ENCODE results near the gene KASH5. TPM values are rescaled to one million over a fixed set of nuclear protein-coding genes. Genes with fewer than 3 reads are reported as not detected.

Gene KASH5
- total and polyA plus RNA-seq, 2 of the 13 experiments (the other 11 are each of a cell fraction or from before 2014, with no cell fraction given): not detected

GRCh38 chr19:49447485-49448431, 59.7 kb downstream of the KASH5 start:
- 95% methylated on average over 25 of the region's 32 CpGs for WGBS (ENCODE audit: low lambda C conversion rate)
- in situ Hi-C loops (cut with HindIII; ENCODE audit: extremely low pct_ligation_motif_present, low pct_unique_long_range_greater_than_20kb): no loop called here

More at GRCh38 chr19:49447485-49448431, 59.7 kb downstream of the KASH5 start:
- H3K27ac ChIP-seq (ENCODE audit: extremely low read length, insufficient read depth, low read length): no peak overlapping the region
- no peak overlapping the region for H3K4me2 ChIP-seq (ENCODE audit: low read depth, low read length)
- no peak overlapping the region for H3K4me3 ChIP-seq (replicated peaks in 1 of 3; ENCODE audit: insufficient read depth in 1 of 3, low read depth in 2 of 3, low read length in 3 of 3)
- no peak overlapping the region for H3K9ac ChIP-seq (ENCODE audit: insufficient read depth, low read depth, low read length)
- no peaks in the 10 kb centered on the region for H4K20me1 ChIP-seq (ENCODE audit: insufficient read depth, low read length)
- H3K9me3 ChIP-seq (ENCODE audit: low read length): no peaks in the 10 kb centered on the region
- FAIRE-seq (no peak), DNase-seq (ENCODE audit: low spot score) (no peak), ATAC-seq (no peak)
- ChIA-PET POLR2A (no interaction called here), CTCF (ENCODE audit: low intra/inter-chr PET ratio, low total read pairs) (no interaction called here)
- intact Hi-C loops (cut with micrococcal nuclease; ENCODE audit: unreplicated experiment): no loop called here
- BruUV-seq (replicated peaks): no TSS peak
- H3K36me3 ChIP-seq (replicated peaks in 1 of 2; ENCODE audit: control insufficient read depth in 1 of 2, insufficient read depth in 2 of 2, low read length in 2 of 2): peaks cover 6 to 25% of the 10 kb centered on the region in 2 experiments; a peak in 3 of 5 replicates
- no peak for TF ChIP-seq YEATS2 (CRISPR knock-in tag; IDR thresholded peaks at IDR 0.05; ENCODE audit: borderline replicate concordance)
- TF ChIP-seq DMTF1 (CRISPR knock-in tag; IDR thresholded peaks at IDR 0.05): no peak
- TF ChIP-seq RBFOX2 (IDR thresholded peaks at IDR 0.05; ENCODE audit: low read depth, low read length): peak; percentile 51
- TF ChIP-seq RBM22 (optimal IDR thresholded peaks at IDR 0.05; ENCODE audit: low read length): peak; percentile 26
- peak; percentile 59 for TF ChIP-seq AGO2 (optimal IDR thresholded peaks at IDR 0.05; ENCODE audit: low read depth, low read length)
- TF ChIP-seq POLR2A (IDR thresholded peaks at IDR 0.05; ENCODE audit: insufficient read depth in 1 of 2, low read depth in 2 of 2, low read length in 2 of 2): 0 out of 4 replicates have a peak, but pooled peaks of 1 of the 2 experiments have one; percentile 20
- H3K79me2 ChIP-seq (ENCODE audit: insufficient read depth, low read length): peaks cover 17% of the 10 kb centered on the region
- no peak overlapping the region for H2AFZ ChIP-seq (ENCODE audit: low read length)
- H3K4me1 ChIP-seq (ENCODE audit: insufficient read depth, low read length): peaks cover 32% of the 10 kb centered on the region
- H3K27me3 ChIP-seq (ENCODE audit: control insufficient read depth in 1 of 2, insufficient read depth in 2 of 2, low read length in 2 of 2): no peaks in the 10 kb centered on the region; a peak in 1 of 5 replicates

All from HepG2 (cell line).